ENCODE data around the gene AP4M1.

AP4M1 gene

DNA sequence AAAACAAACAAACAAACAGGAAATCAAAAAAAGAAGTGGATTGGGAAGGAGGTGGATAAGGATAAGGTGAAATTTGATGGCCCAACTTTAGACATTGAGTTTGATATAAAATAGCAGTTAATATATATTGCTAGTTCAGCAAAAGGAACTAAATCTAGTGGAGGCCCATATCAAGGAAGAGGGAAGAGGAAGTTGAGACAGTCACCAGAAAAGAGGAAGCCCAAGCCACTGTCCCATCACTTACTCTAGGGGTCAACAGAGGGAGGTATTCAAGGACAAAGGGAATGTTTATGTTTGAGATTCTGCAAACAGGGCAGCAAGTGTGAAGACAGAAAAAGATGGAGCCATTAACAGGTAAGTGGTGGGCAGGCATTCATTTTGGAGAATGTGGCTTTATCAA is 51.0 kb downstream of the AP4M1 start:
- in situ Hi-C loops (cut with HindIII; ENCODE audit: low pct_ligation_motif_present, low pct_unique_long_range_greater_than_20kb, low sequenced_read_pairs) = no loop called here
- no peak for DNase-seq

DNA sequence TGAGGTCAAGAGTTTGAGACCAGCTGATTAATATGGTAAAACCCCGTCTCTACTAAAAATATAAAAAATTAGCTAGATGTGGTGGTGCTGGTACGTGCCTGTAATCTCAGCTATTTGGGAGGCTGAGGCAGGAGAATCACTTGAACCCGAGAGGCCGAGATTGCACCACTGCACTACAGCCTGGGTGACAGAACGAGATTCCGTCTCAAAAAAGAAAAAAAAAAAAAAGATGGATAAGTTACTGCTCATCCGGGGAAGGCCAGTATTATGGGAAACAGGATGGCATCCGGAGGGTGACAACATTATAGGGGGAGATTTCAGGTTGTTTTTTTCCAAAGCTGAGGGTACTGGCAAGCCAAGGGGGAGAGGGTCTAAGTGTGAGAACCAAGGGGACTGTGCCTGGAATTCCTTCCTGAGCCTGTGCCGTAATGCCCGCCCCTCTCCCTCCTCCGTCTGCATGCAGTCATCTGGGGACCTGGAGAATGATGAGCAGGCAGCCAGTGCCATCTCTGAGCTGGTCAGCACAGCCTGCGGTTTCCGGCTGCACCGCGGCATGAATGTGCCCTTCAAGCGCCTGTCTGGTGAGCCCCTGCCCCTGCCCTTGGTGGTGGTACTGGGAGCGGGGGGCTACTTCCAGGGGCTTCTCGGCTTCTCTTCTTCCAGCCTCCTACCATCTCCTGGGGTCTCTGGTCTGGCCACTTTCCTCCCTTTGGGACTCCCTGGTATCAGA is 51.7 kb downstream of the AP4M1 start:
- DNase-seq = no peak
- in situ Hi-C loops (cut with HindIII; ENCODE audit: low pct_ligation_motif_present, low pct_unique_long_range_greater_than_20kb, low sequenced_read_pairs) = no loop called here

DNA sequence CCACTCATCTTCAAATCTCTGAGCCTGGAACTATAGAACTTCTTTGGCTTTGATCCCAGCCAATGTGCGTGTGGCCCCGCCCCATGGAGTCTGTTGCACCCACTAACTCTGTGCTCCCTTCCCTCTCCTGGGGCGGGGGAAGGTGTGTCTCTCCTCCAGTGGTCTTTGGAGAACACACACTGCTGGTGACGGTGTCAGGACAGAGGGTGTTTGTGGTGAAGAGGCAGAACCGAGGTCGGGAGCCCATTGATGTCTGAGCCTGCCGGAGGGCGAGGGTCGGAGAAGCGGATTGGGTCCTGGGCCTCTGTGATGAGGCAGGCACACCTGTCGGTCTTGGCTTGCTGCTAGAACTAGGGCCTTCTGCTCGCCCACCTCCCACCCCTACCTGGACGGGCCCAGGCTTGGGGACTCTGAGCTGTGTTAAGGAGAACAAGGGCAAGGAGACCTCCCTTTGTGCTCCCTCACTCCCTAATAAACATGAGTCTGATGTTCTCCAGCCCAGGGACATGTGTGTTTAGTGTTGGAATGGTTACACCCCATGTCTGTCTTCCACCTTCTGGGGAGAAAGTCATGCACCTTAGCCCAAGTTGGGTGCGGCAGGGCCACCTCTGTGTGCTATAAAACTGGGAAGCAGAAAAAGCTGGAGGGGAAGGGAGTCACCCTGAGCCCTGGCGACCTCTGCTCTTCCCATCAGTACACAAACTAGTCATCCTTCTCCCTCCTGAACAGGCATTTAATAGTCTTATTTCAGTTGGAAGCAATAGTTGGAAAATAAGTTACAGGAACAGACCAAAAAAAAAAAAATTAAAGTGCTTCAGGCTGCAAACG is 52.5 kb downstream of the AP4M1 start:
- in situ Hi-C loops (cut with HindIII; ENCODE audit: low pct_ligation_motif_present, low pct_unique_long_range_greater_than_20kb, low sequenced_read_pairs) = no loop called here
- DNase-seq = no peak

GRCh38 chr7:100154651-100155491 is 53.4 kb downstream of the AP4M1 start:
- DNase-seq = no peak
- in situ Hi-C loops (cut with HindIII; ENCODE audit: low pct_ligation_motif_present, low pct_unique_long_range_greater_than_20kb, low sequenced_read_pairs) = no loop called here

- in situ Hi-C loops (cut with HindIII; ENCODE audit: low pct_ligation_motif_present, low pct_unique_long_range_greater_than_20kb, low sequenced_read_pairs) = no loop called here
- no peak for DNase-seq
Measured at GRCh38 chr7:100155553-100156317, 54.3 kb downstream of the AP4M1 start.

DNA sequence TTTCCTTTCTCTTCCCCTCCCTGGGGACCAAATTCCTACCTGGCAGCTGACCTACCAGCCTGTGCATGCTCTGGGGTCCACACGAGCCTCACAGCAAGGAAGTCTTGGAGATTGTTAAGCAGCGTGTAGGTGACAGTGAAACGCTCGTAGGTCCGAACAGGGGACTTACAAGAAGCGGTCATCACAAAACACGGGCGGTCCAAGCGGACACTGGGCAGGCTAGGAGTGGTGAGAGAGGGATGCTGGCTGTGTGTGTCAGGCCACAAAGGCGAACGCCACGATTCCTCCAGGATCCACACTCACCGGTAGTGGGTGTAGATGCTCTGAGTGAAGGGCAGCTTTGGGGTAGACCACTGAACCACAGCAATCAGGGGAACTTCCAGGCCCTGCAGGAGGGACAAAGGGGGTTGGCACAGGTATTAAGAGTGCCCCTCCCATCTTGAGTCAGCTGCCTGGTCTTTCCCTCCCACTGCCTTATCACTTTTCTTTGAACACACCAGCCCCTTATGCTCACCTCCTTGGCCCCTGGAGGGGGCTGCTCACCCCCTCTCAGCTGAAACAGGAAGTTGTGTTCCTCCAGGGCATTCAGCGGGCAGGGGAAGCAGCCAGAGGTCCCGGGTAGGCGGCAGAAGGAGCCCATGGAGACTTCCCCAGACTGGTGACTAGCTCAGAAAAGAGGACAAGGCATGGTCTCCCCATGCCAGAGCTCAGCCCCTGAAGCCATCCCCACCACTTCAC is 55.1 kb downstream of the AP4M1 start:
- no peak for DNase-seq
- in situ Hi-C loops (cut with HindIII; ENCODE audit: low pct_ligation_motif_present, low pct_unique_long_range_greater_than_20kb, low sequenced_read_pairs) = no loop called here

DNA sequence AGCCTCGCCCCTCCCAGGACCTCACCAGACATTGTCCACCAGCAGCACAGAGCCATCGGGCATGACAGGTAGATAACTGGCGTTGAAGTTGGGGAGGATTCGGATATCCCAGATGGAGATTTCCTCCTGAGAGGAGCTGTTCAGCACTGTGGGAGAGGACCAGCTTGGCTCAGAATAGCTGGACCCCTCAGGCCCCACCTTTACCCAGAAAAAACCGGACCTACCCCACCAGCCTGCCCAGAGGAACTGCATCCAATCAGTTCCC is 55.6 kb downstream of the AP4M1 start:
- in situ Hi-C loops (cut with HindIII; ENCODE audit: low pct_ligation_motif_present, low pct_unique_long_range_greater_than_20kb, low sequenced_read_pairs) = no loop called here
- no peak for DNase-seq

DNA sequence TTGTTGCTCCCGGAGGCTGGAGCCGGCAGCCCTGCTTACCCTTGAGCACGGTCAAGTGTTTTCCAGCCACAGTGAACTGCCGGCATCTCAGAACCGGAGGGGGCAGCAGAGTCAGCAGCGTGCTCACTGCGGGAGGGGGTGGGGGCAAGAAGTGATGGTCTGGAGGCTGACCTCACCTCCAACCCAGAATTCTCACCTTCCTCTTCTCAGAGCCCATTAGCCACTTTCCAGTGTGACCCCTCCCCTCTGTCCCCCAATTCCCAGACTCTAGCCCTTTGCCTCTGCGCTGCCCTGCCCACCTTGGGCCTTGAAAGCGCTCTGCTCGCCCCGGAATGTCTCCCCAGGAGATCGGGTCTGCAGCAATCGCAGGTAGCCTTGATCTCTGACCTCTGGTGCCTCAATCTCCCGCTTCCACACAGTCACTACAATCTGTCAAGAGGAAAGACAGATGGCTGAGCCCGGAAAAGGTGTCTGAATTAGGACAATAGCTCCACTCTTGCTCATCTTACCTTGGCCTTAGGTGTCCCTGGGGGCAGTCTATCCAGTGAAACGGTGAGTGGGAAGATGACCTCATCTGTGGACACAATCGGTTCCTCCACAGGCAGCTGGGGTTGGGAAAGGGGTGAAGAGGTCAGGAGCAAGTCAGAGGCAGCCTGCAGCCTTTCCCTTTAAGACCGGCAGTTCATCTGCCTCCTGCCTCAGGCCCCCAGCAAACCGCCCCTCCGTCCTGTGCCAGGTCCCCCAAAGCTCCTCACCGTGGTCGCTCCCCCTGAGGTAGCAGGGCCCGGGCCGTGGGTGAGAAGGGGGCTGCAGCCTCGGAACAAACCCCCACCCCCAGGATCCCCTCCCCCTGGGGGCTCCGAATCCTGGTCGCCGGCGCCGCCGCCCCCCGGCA is 56.1 kb downstream of the AP4M1 start:
- in situ Hi-C loops (cut with HindIII; ENCODE audit: low pct_ligation_motif_present, low pct_unique_long_range_greater_than_20kb, low sequenced_read_pairs) = no loop called here
- peak; percentile 56 for DNase-seq
